ENCODE results near the gene DLG4.
"Not testable (repeated sequence)": the region's sequence is repeated elsewhere in the genome, so short reads cannot be mapped to it uniquely, and the experiment has no call there.

Gene DLG4

GRCh38 chr17:7248796-7249195, 29.2 kb upstream of the DLG4 start:
- DNase-seq = no peak

GRCh38 chr17:7246779-7247178, 27.1 kb upstream of the DLG4 start:
- no peak for DNase-seq

- DNase-seq = not testable (repeated sequence)
These were observed 24.2 kb upstream of the DLG4 start for GRCh38 chr17:7243838-7244237.

- no peak for DNase-seq
These were observed 23.8 kb upstream of the DLG4 start for GRCh38 chr17:7243453-7243729.

GRCh38 chr17:7242717-7243452, 23.2 kb upstream of the DLG4 start:
- peak; percentile 71 to 84 for DNase-seq

- peak; percentile 43 to 64 for DNase-seq
These were observed 22.4 kb upstream of the DLG4 start, which contains the start of gene GABARAP for GRCh38 chr17:7241783-7242716. Gene GABARAP (minus strand): TSS chr17:7242449. CDS start chr17:7242330, 119 bp downstream.

GRCh38 chr17:7241090-7241733, 21.6 kb upstream of the DLG4 start:
- no peak for DNase-seq

- no peak for DNase-seq
These were observed 20.7 kb upstream of the DLG4 start for GRCh38 chr17:7240375-7240774.

GRCh38 chr17:7239091-7240027, 19.7 kb upstream of the DLG4 start, which contains the start of gene PHF23:
Gene PHF23 (minus strand): TSS chr17:7239457. CDS start chr17:7239279, 178 bp downstream.
- DNase-seq = peak; percentile 90 to 92

- no peak for DNase-seq
These were observed 18.9 kb upstream of the DLG4 start for GRCh38 chr17:7238420-7239090.

- peak; percentile 28 to 47 for DNase-seq
These were observed 18.3 kb upstream of the DLG4 start for GRCh38 chr17:7237761-7238419.

- DNase-seq = no peak
These were observed 17.7 kb upstream of the DLG4 start for GRCh38 chr17:7237266-7237760.

GRCh38 chr17:7236808-7237207, 17.2 kb upstream of the DLG4 start:
- DNase-seq = no peak

GRCh38 chr17:7235693-7236665, 16.3 kb upstream of the DLG4 start:
- DNase-seq = no peak

GRCh38 chr17:7234083-7234951, 14.7 kb upstream of the DLG4 start, which contains the start of gene DVL2:
Gene DVL2 (minus strand): TSS chr17:7234517. CDS start chr17:7234262, 255 bp downstream.
- DNase-seq = peak; percentile 53 to 64

GRCh38 chr17:7233701-7234082, 14.1 kb upstream of the DLG4 start:
- no peak for DNase-seq

- no peak for DNase-seq
These were observed 12.5 kb upstream of the DLG4 start for GRCh38 chr17:7232114-7232513.

- no peak for DNase-seq
These were observed 9.9 kb upstream of the DLG4 start for GRCh38 chr17:7229504-7229903.

- DNase-seq = no peak
These were observed 9.3 kb upstream of the DLG4 start for GRCh38 chr17:7228920-7229319.

All from NCI-H524 (cell line).